ENCODE measurements around the gene ADCY5. TPM values are rescaled to one million over a fixed set of nuclear protein-coding genes. Genes with fewer than 3 reads are reported as not detected.
A peak's percentile ranks its signal among the peaks of the same experiment; 100 is the strongest.

The ADCY5 gene
- total RNA-seq, 1 donor from 2014 or later: 10.6 TPM

GRCh38 chr3:123370819-123371218 is 78.1 kb downstream of the ADCY5 start:
- no peak overlapping the region for H3K4me3 Mint-ChIP-seq (ENCODE audit: unreplicated experiment)
- DNase-seq (ENCODE audit: extremely low spot score, unreplicated experiment): no peak
- peaks cover 4% of the 10 kb centered on the region for H3K9me3 Mint-ChIP-seq (ENCODE audit: unreplicated experiment)
- peaks cover 27% of the 10 kb centered on the region for H3K27me3 Mint-ChIP-seq (ENCODE audit: unreplicated experiment)
- TF ChIP-seq CTCF (IDR thresholded peaks at IDR 0.05): no peak
- peaks cover 15% of the 10 kb centered on the region for H3K4me1 Mint-ChIP-seq (ENCODE audit: unreplicated experiment)
- no peak overlapping the region for H3K27ac Mint-ChIP-seq (ENCODE audit: unreplicated experiment)
- no peaks in the 10 kb centered on the region for H3K36me3 Mint-ChIP-seq (ENCODE audit: unreplicated experiment)

- H3K27ac Mint-ChIP-seq (ENCODE audit: unreplicated experiment): no peak overlapping the region
- peaks cover 4% of the 10 kb centered on the region for H3K9me3 Mint-ChIP-seq (ENCODE audit: unreplicated experiment)
- H3K27me3 Mint-ChIP-seq (ENCODE audit: unreplicated experiment): peaks cover 37% of the 10 kb centered on the region
- TF ChIP-seq CTCF (IDR thresholded peaks at IDR 0.05): no peak
- no peak overlapping the region for H3K4me3 Mint-ChIP-seq (ENCODE audit: unreplicated experiment)
- peaks cover 2% of the 10 kb centered on the region for H3K36me3 Mint-ChIP-seq (ENCODE audit: unreplicated experiment)
- DNase-seq (ENCODE audit: extremely low spot score, unreplicated experiment): no peak
- H3K4me1 Mint-ChIP-seq (ENCODE audit: unreplicated experiment): peaks cover 15% of the 10 kb centered on the region
Observed at GRCh38 chr3:123369085-123369484, 79.8 kb downstream of the ADCY5 start.

GRCh38 chr3:123367467-123368154 is 81.3 kb downstream of the ADCY5 start:
- Mint-ChIP-seq H3K27ac (ENCODE audit: unreplicated experiment) (no peak overlapping the region), H3K4me3 (ENCODE audit: unreplicated experiment) (no peak overlapping the region), H3K36me3 (ENCODE audit: unreplicated experiment) (peaks cover 3% of the 10 kb centered on the region), H3K9me3 (ENCODE audit: unreplicated experiment) (peaks cover 4% of the 10 kb centered on the region), H3K4me1 (ENCODE audit: unreplicated experiment) (peaks cover 9% of the 10 kb centered on the region), H3K27me3 (ENCODE audit: unreplicated experiment) (peaks cover 35% of the 10 kb centered on the region)
- TF ChIP-seq CTCF (IDR thresholded peaks at IDR 0.05): no peak
- DNase-seq (ENCODE audit: extremely low spot score, unreplicated experiment): no peak

- TF ChIP-seq CTCF (IDR thresholded peaks at IDR 0.05): peak; percentile 48
- DNase-seq (ENCODE audit: extremely low spot score, unreplicated experiment): no peak
- Mint-ChIP-seq H3K27me3 (ENCODE audit: unreplicated experiment) (peaks cover 48% of the 10 kb centered on the region), H3K36me3 (ENCODE audit: unreplicated experiment) (peaks cover 3% of the 10 kb centered on the region), H3K27ac (ENCODE audit: unreplicated experiment) (no peak overlapping the region), H3K4me3 (ENCODE audit: unreplicated experiment) (no peak overlapping the region), H3K9me3 (ENCODE audit: unreplicated experiment) (peaks cover 4% of the 10 kb centered on the region), H3K4me1 (ENCODE audit: unreplicated experiment) (peaks cover 2% of the 10 kb centered on the region)
Observed at GRCh38 chr3:123365450-123366143, 83.3 kb downstream of the ADCY5 start.

- TF ChIP-seq CTCF (IDR thresholded peaks at IDR 0.05): peak; percentile 14
- no peak overlapping the region for H3K27ac Mint-ChIP-seq (ENCODE audit: unreplicated experiment)
- H3K4me3 Mint-ChIP-seq (ENCODE audit: unreplicated experiment): no peak overlapping the region
- H3K27me3 Mint-ChIP-seq (ENCODE audit: unreplicated experiment): peaks cover 68% of the 10 kb centered on the region
- DNase-seq (ENCODE audit: extremely low spot score, unreplicated experiment): no peak
- no peaks in the 10 kb centered on the region for H3K4me1 Mint-ChIP-seq (ENCODE audit: unreplicated experiment)
- peaks cover 3% of the 10 kb centered on the region for H3K36me3 Mint-ChIP-seq (ENCODE audit: unreplicated experiment)
- no peaks in the 10 kb centered on the region for H3K9me3 Mint-ChIP-seq (ENCODE audit: unreplicated experiment)
Observed at GRCh38 chr3:123361071-123361470, 87.8 kb downstream of the ADCY5 start.

Measured in osteocyte (in vitro differentiated cells).